ENCODE measurements around the gene JPH4.

Gene JPH4

GRCh38 chr14:23522643-23523198, 55.9 kb downstream of the JPH4 start:
- DNase-seq, result no peak

DNA sequence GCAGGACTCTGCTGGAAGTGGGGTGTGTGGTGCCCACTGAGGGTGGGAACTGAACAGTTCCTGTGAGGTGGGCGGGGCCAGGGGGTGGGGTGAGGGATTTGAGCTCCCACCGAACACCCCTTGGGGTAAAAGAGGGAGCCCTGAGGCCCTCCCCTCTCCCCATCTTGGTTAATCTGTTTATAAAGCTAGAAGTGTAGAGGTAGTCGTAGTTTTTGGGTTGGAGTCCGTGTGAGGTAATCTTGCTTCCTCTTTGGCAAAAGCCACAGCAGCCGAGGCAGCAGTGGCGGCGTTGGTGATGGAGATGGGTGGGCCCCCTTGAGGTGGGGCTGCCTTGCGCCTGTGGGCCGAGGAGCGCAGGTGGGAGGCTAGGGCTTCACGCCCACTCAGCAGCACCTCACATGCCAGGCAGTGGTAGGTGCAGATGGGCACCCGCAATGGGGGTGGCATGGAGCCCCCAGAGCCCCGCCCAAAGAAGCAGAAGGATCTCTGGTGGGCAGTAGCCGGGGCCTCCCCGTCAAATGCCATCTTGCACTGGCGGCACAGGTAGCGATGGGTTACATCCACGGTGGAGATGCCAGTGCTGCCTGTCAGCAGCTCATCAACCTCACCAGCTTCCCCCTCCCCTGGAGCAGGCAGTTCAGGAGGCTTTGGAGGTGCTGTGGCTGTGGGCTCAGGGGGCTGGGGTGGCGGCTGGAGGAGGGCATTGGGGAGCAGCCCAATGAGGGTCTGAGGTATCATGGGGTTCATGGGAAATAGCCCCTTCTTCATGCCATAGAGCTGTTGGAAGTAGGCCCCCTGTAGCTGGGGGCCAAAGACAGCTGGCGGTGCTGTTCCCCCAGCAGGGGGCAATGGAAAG, 56.6 kb downstream of the JPH4 start:
- no peak for DNase-seq

- no peak for DNase-seq
Observed at GRCh38 chr14:23520899-23521533, 57.6 kb downstream of the JPH4 start.

GRCh38 chr14:23518709-23519108, 59.9 kb downstream of the JPH4 start:
- DNase-seq, result no peak

All from NCI-H226 (cell line).